Measurements from ENCODE around the gene RPS6KA2.

RPS6KA2 gene

GRCh38 chr6:166662690-166663089, 35.6 kb upstream of the RPS6KA2 start:
- ChIA-PET CTCF (no interaction called here), POLR2A (no interaction called here)
- no peak for DNase-seq (ENCODE audit: low read depth, low spot score)
- TF ChIP-seq CTCF (IDR thresholded peaks at IDR 0.05; ENCODE audit: insufficient read depth, low read length, missing control alignments), result no peak
- H3K4me3 ChIP-seq (ENCODE audit: low read depth, low read length), result no peak overlapping the region

GRCh38 chr6:166661327-166662085, 34.5 kb upstream of the RPS6KA2 start:
- DNase-seq (ENCODE audit: low read depth, low spot score), result no peak
- ChIA-PET POLR2A (no interaction called here), CTCF (no interaction called here)
- no peak overlapping the region for H3K4me3 ChIP-seq (ENCODE audit: low read depth, low read length)
- no peak for TF ChIP-seq CTCF (IDR thresholded peaks at IDR 0.05; ENCODE audit: insufficient read depth, low read length, missing control alignments)

GRCh38 chr6:166660157-166660688, 33.2 kb upstream of the RPS6KA2 start:
- DNase-seq (ENCODE audit: low read depth, low spot score), result no peak
- TF ChIP-seq CTCF (IDR thresholded peaks at IDR 0.05; ENCODE audit: insufficient read depth, low read length, missing control alignments), result no peak
- H3K4me3 ChIP-seq (ENCODE audit: low read depth, low read length), result no peak overlapping the region
- POLR2A ChIA-PET, result no interaction called here
- CTCF ChIA-PET, result no interaction called here

GRCh38 chr6:166659581-166659980, 32.5 kb upstream of the RPS6KA2 start:
- no peak for DNase-seq (ENCODE audit: low read depth, low spot score)
- TF ChIP-seq CTCF (IDR thresholded peaks at IDR 0.05; ENCODE audit: insufficient read depth, low read length, missing control alignments), result no peak
- H3K4me3 ChIP-seq (ENCODE audit: low read depth, low read length), result no peak overlapping the region
- ChIA-PET POLR2A (no interaction called here), CTCF (no interaction called here)

GRCh38 chr6:166658792-166659150, 31.7 kb upstream of the RPS6KA2 start:
- DNase-seq (ENCODE audit: low read depth, low spot score), result no peak
- TF ChIP-seq CTCF (IDR thresholded peaks at IDR 0.05; ENCODE audit: insufficient read depth, low read length, missing control alignments), result no peak
- CTCF ChIA-PET, result no interaction called here
- POLR2A ChIA-PET, result no interaction called here
- no peak overlapping the region for H3K4me3 ChIP-seq (ENCODE audit: low read depth, low read length)

- TF ChIP-seq CTCF (IDR thresholded peaks at IDR 0.05; ENCODE audit: insufficient read depth, low read length, missing control alignments), result no peak
- POLR2A ChIA-PET, result no interaction called here
- CTCF ChIA-PET, result no interaction called here
- no peak for DNase-seq (ENCODE audit: low read depth, low spot score)
- H3K4me3 ChIP-seq (ENCODE audit: low read depth, low read length), result no peak overlapping the region
Observed at GRCh38 chr6:166658115-166658791, 31.2 kb upstream of the RPS6KA2 start.

All from AG04449 (cell line).